HCT116 (cell line): ENCODE measurements around the gene ALLC. TPM values are rescaled to one million over a fixed set of nuclear protein-coding genes. Genes with fewer than 3 reads are reported as not detected.
A peak's percentile ranks its signal among the peaks of the same experiment; 100 is the strongest.

ENCODE experiments used
- ATAC-seq: fragments of 200-7000 bp; cut with Tn5 transposase; 2 replicates; pipeline ENCODE4 v1.9.1; 2020; ENCODE audit warnings: mild to moderate bottlenecking, moderate library complexity
- BruUV-seq: library from RNA; stranded (reverse); fragments of 400-500 nt; replicated peaks from 2 replicates; lab custom pipeline; 2021; lab: Mats Ljungman, UMichigan
- CTCF ChIA-PET: fragments of 300-600 bp; sonication (Branson Sonifier 250); formaldehyde crosslinking; loops from one replicate; lab custom pipeline; 2021; ENCODE audit warnings: antibody characterized with exemption; lab: Charles Lee
- POLR2A ChIA-PET: fragments of 300-600, 350-600 bp; sonication (Branson Sonifier 250); formaldehyde crosslinking; loops from one replicate; lab custom pipeline; 2021; ENCODE audit warnings: antibody characterized with exemption; lab: Charles Lee
- RAD21 ChIA-PET, 2 experiments: fragments of 300-600 bp; sonication (Branson Sonifier 250); formaldehyde crosslinking; loops; one replicate each; lab custom pipeline; 2023; ENCODE audit warnings: low total read pairs in 2 of 2; ENCODE audit not compliant: uncharacterized antibody in 2 of 2, unreplicated experiment in 2 of 2, low non-redundant PET in 1 of 2; lab: Charles Lee
- DNase-seq: peaks from one replicate; pipeline ENCODE4 v3.0.0-alpha.2; 2010; ENCODE audit warnings: low read depth, low spot score
- H2AFZ ChIP-seq: fragments of 200-600 bp; shearing (Covaris generic), sonication (generic); 2 replicates; pipeline ENCODE4 v1.6.1; 2017; ENCODE audit warnings: low read depth, mixed run types, mixed read lengths, antibody characterized with exemption, low read length; ENCODE audit not compliant: poor library complexity, severe bottlenecking
- H3K27ac ChIP-seq: 2 replicates; pipeline ENCODE4 v1.5.1; 2012; ENCODE audit warnings: low read depth, low read length
- H3K27me3 ChIP-seq: fragments of 200-600 bp; sonication (generic); 2 replicates; pipeline ENCODE4 v1.6.1; 2016; ENCODE audit warnings: mixed run types, low read length, mixed read lengths; ENCODE audit not compliant: insufficient read depth
- H3K36me3 ChIP-seq, 2 experiments: fragments of 200-500 bp in 1 of 2; fragments of 200-600 bp in 1 of 2; sonication (Bioruptor generic) in 1 of 2; sonication (generic) in 1 of 2; 2 replicates each; pipeline versions ENCODE4 v1.5.1 to v1.6.1; 2014 to 2016; ENCODE audit warnings: low read length in 2 of 2, inconsistent platforms in 1 of 2, mixed read lengths in 1 of 2, mixed run types in 1 of 2; ENCODE audit not compliant: insufficient read depth in 2 of 2, control insufficient read depth in 1 of 2
- H3K4me1 ChIP-seq, 2 experiments: fragments of 200-600 bp in 1 of 2; sonication (generic) in 1 of 2; 2 replicates each; pipeline versions ENCODE4 v1.5.1 to v1.6.1; 2012 to 2017; ENCODE audit warnings: low read length in 2 of 2, inconsistent platforms in 1 of 2, mild to moderate bottlenecking in 1 of 2, mixed read lengths in 1 of 2, mixed run types in 1 of 2, moderate library complexity in 1 of 2; ENCODE audit not compliant: insufficient read depth in 2 of 2, control insufficient read depth in 1 of 2
- H3K4me2 ChIP-seq: fragments of 200-600 bp; sonication (generic); 2 replicates; pipeline ENCODE4 v1.6.1; 2017; ENCODE audit warnings: mixed run types, low read length, mixed read lengths
- H3K4me3 ChIP-seq, 2 experiments: fragments of 200-600 bp in 1 of 2; sonication (generic) in 1 of 2; replicated peaks in 1 of 2; 2 replicates each; pipeline ENCODE4 v1.5.1; 2011 to 2016; ENCODE audit warnings: low read length in 2 of 2, control low read depth in 1 of 2, low read depth in 1 of 2, mild to moderate bottlenecking in 1 of 2, mixed read lengths in 1 of 2, mixed run types in 1 of 2
- H3K79me2 ChIP-seq: fragments of 200-600 bp; sonication (generic); 2 replicates; pipeline ENCODE4 v1.6.1; 2017; ENCODE audit warnings: mild to moderate bottlenecking, mixed run types, low read length, moderate library complexity, mixed read lengths; ENCODE audit not compliant: insufficient read depth
- H3K9ac ChIP-seq: fragments of 200-600 bp; sonication (generic); 2 replicates; pipeline ENCODE4 v1.6.1; 2016; ENCODE audit warnings: low read length, mixed read lengths
- H3K9me2 ChIP-seq: fragments of 200-600 bp; sonication (generic), shearing (Covaris generic); 2 replicates; pipeline ENCODE4 v1.6.1; 2017; ENCODE audit warnings: mixed run types, mild to moderate bottlenecking, moderate library complexity; ENCODE audit not compliant: insufficient read depth
- H3K9me3 ChIP-seq, 2 experiments: fragments of 200-500 bp in 1 of 2; fragments of 200-600 bp in 1 of 2; sonication (Bioruptor generic) in 1 of 2; sonication (generic) in 1 of 2; 2 replicates each; pipeline ENCODE4 v1.6.1; 2014 to 2017; ENCODE audit warnings: low read length in 2 of 2, mixed read lengths in 2 of 2, inconsistent platforms in 1 of 2, low read depth in 1 of 2, mild to moderate bottlenecking in 1 of 2, mixed run types in 1 of 2, moderate library complexity in 1 of 2; ENCODE audit not compliant: control insufficient read depth in 1 of 2, insufficient read depth in 1 of 2
- H4K20me1 ChIP-seq: fragments of 200-600 bp; sonication (generic), shearing (Covaris generic); 2 replicates; pipeline ENCODE4 v1.6.1; 2017; ENCODE audit warnings: mixed run types, mild to moderate bottlenecking, moderate library complexity; ENCODE audit not compliant: insufficient read depth
- CBX3 ChIP-seq: IDR thresholded peaks from 2 replicates; pipeline ENCODE4 v1.6.1; 2012; ENCODE audit warnings: low read depth
- CEBPB ChIP-seq: IDR thresholded peaks from 2 replicates; pipeline ENCODE4 v1.6.1; 2012; ENCODE audit warnings: low read depth
- EGR1 ChIP-seq: IDR thresholded peaks from 2 replicates; pipeline ENCODE4 v1.6.1; 2012; ENCODE audit warnings: low read depth
- ELF1 ChIP-seq: IDR thresholded peaks from 2 replicates; pipeline ENCODE4 v1.6.1; 2012; ENCODE audit warnings: low read depth, borderline replicate concordance
- EZH2 ChIP-seq: fragments of 200-600 bp; sonication (generic); IDR thresholded peaks from 2 replicates; pipeline ENCODE4 v1.6.1; 2017; ENCODE audit warnings: antibody characterized with exemption, mixed run types
- EZH2phosphoT487 ChIP-seq: fragments of 200-600 bp; IDR thresholded peaks from 2 replicates; pipeline ENCODE4 v1.6.1; 2018; ENCODE audit warnings: antibody characterized with exemption, borderline replicate concordance
- FOSL1 ChIP-seq: IDR thresholded peaks from 2 replicates; pipeline ENCODE4 v1.6.1; 2012; ENCODE audit warnings: low read depth
- JUND ChIP-seq: IDR thresholded peaks from 2 replicates; pipeline ENCODE4 v1.6.1; 2012
- POLR2A ChIP-seq: IDR thresholded peaks from 2 replicates; pipeline ENCODE4 v1.7.0; 2011; ENCODE audit warnings: borderline replicate concordance; ENCODE audit not compliant: insufficient read depth, insufficient read length; ENCODE audit errors: extremely low read depth
- POLR2AphosphoS5 ChIP-seq: IDR thresholded peaks from 2 replicates; pipeline ENCODE4 v1.6.1; 2011; ENCODE audit warnings: mild to moderate bottlenecking, low read depth, low read length, moderate library complexity
- RAD21 ChIP-seq: IDR thresholded peaks from 2 replicates; pipeline ENCODE4 v1.6.1; 2012; ENCODE audit warnings: low read depth, mild to moderate bottlenecking
- REST ChIP-seq: IDR thresholded peaks from 2 replicates; pipeline ENCODE4 v1.6.1; 2012; ENCODE audit warnings: low read depth
- SIN3A ChIP-seq: IDR thresholded peaks from 2 replicates; pipeline ENCODE4 v1.6.1; 2012; ENCODE audit warnings: low read depth
- SP1 ChIP-seq: IDR thresholded peaks from 2 replicates; pipeline ENCODE4 v1.6.1; 2012; ENCODE audit warnings: low read depth
- SRF ChIP-seq: IDR thresholded peaks from 2 replicates; pipeline ENCODE4 v1.6.1; 2012; ENCODE audit warnings: low read depth
- TCF7L2 ChIP-seq: IDR thresholded peaks from 2 replicates; pipeline ENCODE4 v1.7.0; 2011; ENCODE audit warnings: borderline replicate concordance, inconsistent platforms; ENCODE audit not compliant: insufficient read depth, insufficient read length; ENCODE audit errors: extremely low read depth
- YY1 ChIP-seq: IDR thresholded peaks from 2 replicates; pipeline ENCODE4 v1.6.1; 2011; ENCODE audit warnings: low read length, low read depth, moderate library complexity, mild to moderate bottlenecking; ENCODE audit not compliant: insufficient replicate concordance; ENCODE audit errors: extremely low read depth
- ZBTB33 ChIP-seq: IDR thresholded peaks from 2 replicates; pipeline ENCODE4 v1.6.1; 2011; ENCODE audit warnings: mild to moderate bottlenecking, low read length, moderate library complexity; ENCODE audit not compliant: insufficient replicate concordance; ENCODE audit errors: extremely low read depth
- ZFX ChIP-seq: fragments of 450-650 bp; IDR thresholded peaks from 2 replicates; pipeline ENCODE4 v1.6.1; 2017
- intact Hi-C: fragments of 100-400 bp; cut with micrococcal nuclease; formaldehyde crosslinking; loops from 2 replicates; pipeline ENCODE4 v1.10.0; 2022
- total RNA-seq: library from RNA; stranded (reverse); gene quantifications from one replicate; pipeline ENCODE4 v1.2.1, GENCODE V29; 2021; ENCODE audit not compliant: unreplicated experiment
- TF ChIP-seq, protein P1 (sequence below): IDR thresholded peaks from 2 replicates; pipeline ENCODE4 v1.6.1; 2012

The ALLC gene
- total RNA-seq, 1 experiment from 2014 or later, result not detected

- peak overlapping the region; percentile 43 for H3K27ac ChIP-seq
- no peaks in the 10 kb centered on the region for H4K20me1 ChIP-seq
- no peak for TF ChIP-seq POLR2A
- no peak for TF ChIP-seq CEBPB
- no peak for TF ChIP-seq YY1
- TF ChIP-seq FOSL1, result no peak
- TF ChIP-seq, protein P1, sequence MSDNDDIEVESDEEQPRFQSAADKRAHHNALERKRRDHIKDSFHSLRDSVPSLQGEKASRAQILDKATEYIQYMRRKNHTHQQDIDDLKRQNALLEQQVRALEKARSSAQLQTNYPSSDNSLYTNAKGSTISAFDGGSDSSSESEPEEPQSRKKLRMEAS, result no peak
- no peak for TF ChIP-seq SRF
- no peak for TF ChIP-seq EZH2
- no peak for TF ChIP-seq SP1
- no peak for TF ChIP-seq JUND
- TF ChIP-seq POLR2AphosphoS5, result no peak
- TF ChIP-seq EGR1, result no peak
- TF ChIP-seq ZFX, result no peak
- TF ChIP-seq REST, result no peak
- TF ChIP-seq SIN3A, result no peak
- TF ChIP-seq ZBTB33, result no peak
- no peak for TF ChIP-seq ELF1
- TF ChIP-seq RAD21, result no peak
- TF ChIP-seq TCF7L2, result no peak
- TF ChIP-seq EZH2phosphoT487, result no peak
- no peak for TF ChIP-seq CBX3
- no peaks in the 10 kb centered on the region for H3K27me3 ChIP-seq
- CTCF ChIA-PET, result no interaction called here
- intact Hi-C loops, result loop anchor here (10.0 kb wide), 1 partner anchor 125 kb away; no protein-coding TSS in a partner anchor
- no peaks in the 10 kb centered on the region for H3K9me2 ChIP-seq
- ATAC-seq (peak; percentile 18; the same call in 1 of the 2 replicates), DNase-seq (no peak)
- H2AFZ ChIP-seq, result peak overlapping the region; percentile 23
- H3K4me2 ChIP-seq, result peak overlapping the region; percentile 43; the same call in 1 of the 2 replicates
- no peak overlapping the region for H3K9ac ChIP-seq
- RAD21 ChIA-PET, result no interaction called here
- POLR2A ChIA-PET, result no interaction called here
- H3K36me3 ChIP-seq, result no peaks in the 10 kb centered on the region
- BruUV-seq, result TSS peak; percentile 93
- no peaks in the 10 kb centered on the region for H3K9me3 ChIP-seq
- H3K4me3 ChIP-seq, result no peak overlapping the region
- no peaks in the 10 kb centered on the region for H3K79me2 ChIP-seq
- H3K4me1 ChIP-seq, result peaks cover 16 to 39% of the 10 kb centered on the region in 2 experiments
These were observed 1.7 kb downstream of the ALLC start for GRCh38 chr2:3659447-3660432.
